Hepatocyte (in vitro differentiated cells): ENCODE results near the gene NOTCH1. TPM values are rescaled to one million over a fixed set of nuclear protein-coding genes. Genes with fewer than 3 reads are reported as not detected.

Source experiments
- DNase-seq: peaks from one replicate; pipeline ENCODE4 v3.0.0-alpha.2; 2016; ENCODE audit warnings: low spot score
- H2AFZ ChIP-seq: fragments of 200-600 bp; sonication (generic); 2 replicates; pipeline ENCODE4 v1.6.0; 2016; ENCODE audit warnings: antibody characterized with exemption, mild to moderate bottlenecking
- H3K27ac ChIP-seq: fragments of 200-600 bp; sonication (generic); 2 replicates; pipeline ENCODE4 v1.5.1; 2016; ENCODE audit warnings: mild to moderate bottlenecking
- H3K27me3 ChIP-seq: fragments of 200-600 bp; sonication (generic); 2 replicates; pipeline ENCODE4 v1.6.1; 2016
- H3K36me3 ChIP-seq: fragments of 200-600 bp; sonication (generic); replicated peaks from 2 replicates; pipeline ENCODE4 v1.5.1; 2016; ENCODE audit warnings: low read depth; ENCODE audit not compliant: insufficient read depth
- H3K4me1 ChIP-seq: fragments of 200-600 bp; sonication (generic); 2 replicates; pipeline ENCODE4 v1.5.1; 2016; ENCODE audit warnings: mild to moderate bottlenecking, moderate library complexity; ENCODE audit not compliant: insufficient read depth
- H3K4me2 ChIP-seq: fragments of 200-600 bp; sonication (generic); 2 replicates; pipeline ENCODE4 v1.6.0; 2016
- H3K4me3 ChIP-seq: fragments of 200-600 bp; sonication (generic); 2 replicates; pipeline ENCODE4 v1.5.1; 2016; ENCODE audit warnings: mild to moderate bottlenecking
- H3K79me2 ChIP-seq: fragments of 200-600 bp; sonication (generic); 2 replicates; pipeline ENCODE4 v1.6.0; 2017; ENCODE audit warnings: mild to moderate bottlenecking
- H3K9me2 ChIP-seq: fragments of 200-600 bp; sonication (generic); replicated peaks from 2 replicates; pipeline ENCODE4 v1.6.0; 2017; ENCODE audit warnings: mild to moderate bottlenecking; ENCODE audit not compliant: insufficient read depth
- H3K9me3 ChIP-seq: fragments of 200-600 bp; sonication (generic); 2 replicates; pipeline ENCODE4 v1.5.1; 2016; ENCODE audit warnings: low read depth, mild to moderate bottlenecking
- H4K20me1 ChIP-seq: fragments of 200-600 bp; sonication (generic); 2 replicates; pipeline ENCODE4 v1.6.0; 2016; ENCODE audit warnings: mild to moderate bottlenecking; ENCODE audit not compliant: insufficient read depth, poor library complexity, severe bottlenecking
- CTCF ChIP-seq: fragments of 200-600 bp; sonication (generic); IDR thresholded peaks from 2 replicates; pipeline ENCODE4 v1.5.1; 2016; ENCODE audit warnings: antibody characterized with exemption, mild to moderate bottlenecking; ENCODE audit not compliant: poor library complexity
- EZH2 ChIP-seq: fragments of 200-600 bp; sonication (generic); IDR thresholded peaks from 2 replicates; pipeline ENCODE4 v1.6.1; 2016; ENCODE audit warnings: antibody characterized with exemption, mild to moderate bottlenecking, borderline replicate concordance
- EZH2phosphoT487 ChIP-seq: fragments of 200-600 bp; sonication (generic); IDR thresholded peaks from one replicate; pipeline ENCODE4 v1.6.1; 2018; ENCODE audit warnings: antibody characterized with exemption, mild to moderate bottlenecking, low read depth, moderate library complexity; ENCODE audit not compliant: unreplicated experiment, severe bottlenecking
- WGBS: methylation state at CpG from one replicate; pipeline ENCODE4 v1.1.6; 2016; ENCODE audit warnings: low lambda C conversion rate; ENCODE audit errors: missing lambda C conversion rate; 5-methylcytosine and 5-hydroxymethylcytosine counted together
- polyA plus RNA-seq: library from polyadenylated mRNA; unstranded; fragments of >200 nt; fragmentation: Nextera tagmentation; extraction: Ambion mirVana; gene quantifications from 2 replicates; pipeline ENCODE4 v1.2.1, GENCODE V29; 2016
- total RNA-seq: library from RNA; depleted of rRNA; stranded (reverse); fragments of >200 nt; gene quantifications from 2 replicates; pipeline ENCODE4 v1.2.3, GENCODE V29; 2014

The NOTCH1 gene
- total and polyA plus RNA-seq, 2 experiments from 2014 or later, result 5.3 to 6.5 TPM

DNA sequence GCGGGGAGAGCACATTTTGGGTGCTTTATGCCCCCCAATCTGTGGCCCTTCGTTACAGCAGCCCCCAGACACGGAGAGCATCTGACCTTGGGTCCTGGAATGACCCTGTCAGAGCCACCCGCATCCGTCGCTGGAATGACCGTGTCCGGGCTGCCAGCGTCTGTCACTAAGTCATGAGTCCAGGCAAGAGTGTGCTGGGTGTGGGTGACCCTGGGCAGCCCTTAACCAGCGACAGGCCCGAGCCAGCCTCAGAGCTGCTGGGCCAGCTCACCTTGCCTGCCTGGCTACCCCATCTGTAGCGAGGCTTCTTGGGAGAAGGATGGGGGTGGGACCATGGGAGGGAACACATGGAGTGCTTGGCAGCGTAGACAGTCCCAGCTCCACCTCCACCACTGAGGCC is 46.8 kb upstream of the NOTCH1 start:
- Histone ChIP-seq H3K9me2 (no peaks in the 10 kb centered on the region), H3K27ac (no peak overlapping the region), H3K79me2 (no peaks in the 10 kb centered on the region), H3K4me1 (peaks cover 22% of the 10 kb centered on the region), H3K4me3 (no peak overlapping the region), H2AFZ (no peak overlapping the region), H3K27me3 (no peaks in the 10 kb centered on the region), H3K4me2 (no peak overlapping the region), H3K36me3 (no peaks in the 10 kb centered on the region), H3K9me3 (no peaks in the 10 kb centered on the region), H4K20me1 (no peaks in the 10 kb centered on the region)
- DNase-seq, result no peak
- TF ChIP-seq EZH2phosphoT487 (no peak), CTCF (no peak), EZH2 (no peak)
- WGBS, result 89% methylated on average over 13 of the region's 13 CpGs

DNA sequence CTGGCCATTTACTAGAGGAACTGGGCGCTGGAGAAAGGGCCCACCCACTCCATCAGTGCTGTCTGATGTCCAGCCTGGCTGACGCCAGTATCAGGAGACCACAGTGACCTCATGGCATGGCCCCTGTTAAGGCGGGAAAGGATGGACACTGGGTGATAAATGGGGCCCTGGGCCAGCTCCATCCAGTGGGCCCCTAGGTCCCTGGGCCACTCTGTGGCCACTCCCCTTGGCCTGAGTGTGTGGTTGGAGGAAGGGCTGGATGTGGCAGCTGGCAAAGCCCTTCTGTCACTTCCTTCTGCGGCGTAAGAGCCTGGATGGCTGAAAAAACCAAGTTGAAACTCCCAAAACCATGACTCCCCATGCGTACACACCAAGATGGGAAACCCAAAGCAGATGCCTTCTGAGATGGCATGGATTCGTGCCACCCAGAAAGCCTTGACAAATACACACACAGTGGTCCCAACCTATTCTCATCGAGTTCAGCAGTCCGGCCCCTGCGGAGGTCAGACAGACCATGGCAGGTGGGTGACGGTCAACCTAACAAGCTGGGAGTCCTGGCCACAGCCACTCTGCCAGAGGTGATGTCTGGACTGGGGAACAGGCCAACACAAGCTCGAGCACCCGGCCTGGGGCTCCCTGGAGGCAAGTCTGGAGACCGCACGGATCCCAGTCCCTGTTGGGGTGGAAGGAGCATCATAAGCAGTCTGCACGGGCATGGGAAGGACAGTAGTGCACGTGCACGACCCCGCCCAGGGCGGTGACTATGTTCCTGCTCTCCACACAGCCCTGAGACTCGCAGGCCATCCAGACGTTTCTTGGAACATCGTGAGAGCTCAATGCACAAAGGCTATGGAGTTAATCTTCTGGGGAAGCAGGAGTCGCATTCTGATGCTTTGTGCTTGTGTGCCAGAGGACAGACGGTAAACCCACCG is 45.2 kb upstream of the NOTCH1 start:
- H3K9me3 ChIP-seq, result no peaks in the 10 kb centered on the region
- no peaks in the 10 kb centered on the region for H3K36me3 ChIP-seq
- peaks cover 25% of the 10 kb centered on the region for H3K4me1 ChIP-seq
- H3K9me2 ChIP-seq, result no peaks in the 10 kb centered on the region
- no peaks in the 10 kb centered on the region for H3K79me2 ChIP-seq
- DNase-seq, result no peak
- no peak for TF ChIP-seq CTCF
- no peak for TF ChIP-seq EZH2
- TF ChIP-seq EZH2phosphoT487, result no peak
- no peak overlapping the region for H3K27ac ChIP-seq
- H3K27me3 ChIP-seq, result no peaks in the 10 kb centered on the region
- no peaks in the 10 kb centered on the region for H4K20me1 ChIP-seq
- no peak overlapping the region for H3K4me2 ChIP-seq
- 94% methylated on average over 26 of the region's 26 CpGs for WGBS
- no peak overlapping the region for H2AFZ ChIP-seq
- no peak overlapping the region for H3K4me3 ChIP-seq

DNA sequence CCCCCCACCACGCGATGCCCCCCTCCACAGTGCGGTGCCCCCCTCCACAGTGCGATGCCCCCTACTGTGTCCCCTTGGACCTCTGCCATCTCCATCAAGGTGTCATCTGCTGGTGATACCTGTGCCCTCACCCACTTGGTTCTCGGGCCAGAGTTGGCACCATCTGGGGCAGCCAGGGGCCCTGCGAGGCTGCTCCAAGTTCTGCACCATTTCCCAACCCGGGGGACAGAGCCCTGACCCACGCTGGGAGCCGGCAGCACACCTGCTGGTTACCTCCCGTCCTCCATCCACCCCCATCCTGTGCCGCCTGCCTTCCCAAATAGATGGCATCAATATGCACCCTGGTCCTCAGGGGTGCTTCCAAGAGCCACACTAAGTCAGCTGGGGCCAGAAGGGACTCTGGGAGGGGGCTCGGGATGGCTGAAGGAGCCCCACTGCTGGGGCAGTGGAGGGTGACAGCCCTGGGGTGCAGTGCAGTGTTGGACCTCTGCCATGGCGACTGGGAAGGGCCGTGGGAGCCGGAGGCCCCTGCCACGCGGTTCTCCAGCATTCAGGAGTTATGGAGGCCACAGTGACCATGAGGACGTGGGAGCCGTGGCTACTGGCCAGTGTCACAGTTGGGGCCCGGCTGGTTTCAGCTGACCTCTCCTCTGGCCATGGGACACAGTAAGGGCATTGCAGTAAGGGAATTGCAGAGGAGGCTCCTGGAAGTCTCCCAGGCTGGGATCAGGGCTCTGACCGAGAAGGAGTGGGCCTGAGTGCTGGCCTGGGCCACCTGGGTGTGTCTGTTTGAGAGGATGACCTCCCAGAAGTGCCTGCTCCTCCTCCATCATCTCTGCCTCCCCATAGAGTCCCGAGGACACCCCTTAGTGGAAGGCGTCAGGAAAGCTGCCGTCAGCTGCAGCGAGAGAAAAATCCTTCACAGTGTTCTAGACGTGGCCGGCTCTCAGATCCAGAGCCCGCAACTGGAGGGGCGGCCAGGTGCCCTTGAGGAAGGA is 44.2 kb upstream of the NOTCH1 start:
- Histone ChIP-seq H3K4me3 (no peak overlapping the region), H4K20me1 (no peaks in the 10 kb centered on the region), H3K9me3 (no peaks in the 10 kb centered on the region), H3K4me1 (peaks cover 25% of the 10 kb centered on the region), H3K9me2 (no peaks in the 10 kb centered on the region), H2AFZ (no peak overlapping the region), H3K36me3 (no peaks in the 10 kb centered on the region), H3K79me2 (no peaks in the 10 kb centered on the region), H3K27me3 (no peaks in the 10 kb centered on the region), H3K4me2 (no peak overlapping the region), H3K27ac (no peak overlapping the region)
- TF ChIP-seq EZH2phosphoT487 (no peak), CTCF (no peak), EZH2 (no peak)
- no peak for DNase-seq
- WGBS, result 87% methylated on average over 25 of the region's 29 CpGs
